Sigmoid colon (tissue), 7 donors: ENCODE results near the gene TYMP. TPM values are rescaled to one million over a fixed set of nuclear protein-coding genes. Genes with fewer than 3 reads are reported as not detected.

Source experiments
- DNase-seq: peaks from one replicate; pipeline ENCODE4 v3.0.0-alpha.2; 2019
- H3K27ac ChIP-seq, 4 donors: fragments of 200-600 bp; sonication (generic); one replicate each; pipeline ENCODE4 v1.5.1; 2016 to 2019; ENCODE audit warnings: mild to moderate bottlenecking in 1 of 4
- H3K27me3 ChIP-seq, 3 donors: fragments of 200-600 bp; sonication (generic); one replicate each; pipeline ENCODE4 v1.5.1; 2019; ENCODE audit warnings: mild to moderate bottlenecking in 1 of 3
- H3K36me3 ChIP-seq, 4 donors: fragments of 200-600 bp; sonication (generic); one replicate each; pipeline ENCODE4 v1.5.1; 2016 to 2019
- H3K4me1 ChIP-seq, 4 donors: fragments of 200-600 bp; sonication (generic); one replicate each; pipeline ENCODE4 v1.5.1; 2017 to 2019
- H3K4me3 ChIP-seq, 4 donors: fragments of 200-600 bp; sonication (generic); one replicate each; pipeline ENCODE4 v1.5.1; 2017 to 2019; ENCODE audit warnings: mild to moderate bottlenecking in 2 of 4, moderate library complexity in 1 of 4
- H3K9me3 ChIP-seq, 4 donors: fragments of 200-600 bp in 3 of 4; sonication (generic) in 3 of 4; one replicate each; pipeline versions ENCODE4 v1.5.1 to v1.6.1; 2013 to 2019
- EP300 ChIP-seq, 4 donors: sonication (generic); formaldehyde crosslinking; IDR thresholded peaks; one replicate each; pipeline ENCODE4 v1.6.1; 2017; ENCODE audit warnings: antibody characterized with exemption in 4 of 4
- POLR2A ChIP-seq, 2 donors: fragments of 450-650 bp; IDR thresholded peaks; one replicate each; pipeline ENCODE4 v1.6.1; 2016; ENCODE audit warnings: antibody characterized with exemption in 2 of 2, mild to moderate bottlenecking in 2 of 2, moderate library complexity in 2 of 2
- POLR2AphosphoS5 ChIP-seq, 4 donors: sonication (generic); formaldehyde crosslinking; IDR thresholded peaks; one replicate each; pipeline ENCODE4 v1.6.1; 2017; ENCODE audit warnings: antibody characterized with exemption in 4 of 4
- WGBS, 2 donors: extraction: QIAGEN DNeasy Blood & Tissue Kit; methylation state at CpG; one replicate each; pipeline ENCODE4 v1.1.7; 2013; 5-methylcytosine and 5-hydroxymethylcytosine counted together
- intact Hi-C: fragments of 100-400 bp; cut with DNase I; formaldehyde crosslinking; loops from one replicate; pipeline ENCODE4 v1.15.1; 2023
- polyA plus RNA-seq, 3 donors: library from polyadenylated mRNA; stranded (reverse); fragments of 200-250 nt; gene quantifications; one replicate each; pipeline ENCODE4 v1.2.3, GENCODE V29; 2013
- total RNA-seq, 4 donors: library from RNA; depleted of rRNA; stranded (reverse); fragments of >200 nt; gene quantifications; one replicate each; pipeline ENCODE4 v1.1.0, GENCODE V29; 2016
- TF ChIP-seq, protein P1 (sequence below), 4 experiments: fragments of 450-650 bp in 3 of 4; fragments of 200-600 bp in 1 of 4; IDR thresholded peaks; one replicate each; pipeline ENCODE4 v1.5.1; 2016 to 2019; ENCODE audit warnings: antibody characterized with exemption in 4 of 4, mild to moderate bottlenecking in 3 of 4, moderate library complexity in 2 of 4
- donor health status: healthy with polysubstance abuse.
- donor health status: Bipolar disorder and iron deficiency.
- donor health status: healthy.

Gene TYMP
- total and polyA plus RNA-seq, 7 donors: 17.4 to 169 (median 23.0) TPM

DNA sequence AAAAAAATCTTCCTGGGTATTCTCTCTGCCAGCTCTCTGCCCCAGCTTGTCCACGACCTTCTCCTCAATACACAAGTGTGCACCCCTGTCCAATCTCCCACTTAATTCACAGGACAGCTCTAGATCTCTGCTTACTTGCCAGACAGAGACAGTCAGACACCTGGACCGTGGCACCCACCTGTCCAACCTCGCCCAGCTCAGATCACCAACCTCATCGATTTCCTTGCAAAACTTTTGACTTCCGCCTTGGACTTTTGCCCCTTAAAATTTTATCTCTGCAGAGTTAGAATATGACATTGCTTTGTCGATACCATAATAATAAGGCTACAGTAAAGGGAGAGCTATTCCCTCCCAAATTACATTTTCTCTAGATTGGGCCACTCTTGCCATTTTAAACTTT lies 32.7 kb downstream of the TYMP start:
- intact Hi-C loops: no loop called here
- peaks cover 0 to 8% (median 0%) of the 10 kb centered on the region in 4 donors for H3K4me1 ChIP-seq
- H3K9me3 ChIP-seq: no peaks in the 10 kb centered on the region
- H3K4me3 ChIP-seq: no peak overlapping the region
- H3K27me3 ChIP-seq: no peaks in the 10 kb centered on the region
- DNase-seq: no peak
- no peaks in the 10 kb centered on the region for H3K36me3 ChIP-seq
- WGBS, 2 donors: 15 to 64% methylated on average over 6 of the region's 6 CpGs
- TF ChIP-seq POLR2AphosphoS5 (IDR thresholded peaks at IDR 0.05): no peak
- no peak for TF ChIP-seq EP300 (IDR thresholded peaks at IDR 0.05)
- TF ChIP-seq POLR2A (IDR thresholded peaks at IDR 0.05): no peak
- TF ChIP-seq, protein P1, sequence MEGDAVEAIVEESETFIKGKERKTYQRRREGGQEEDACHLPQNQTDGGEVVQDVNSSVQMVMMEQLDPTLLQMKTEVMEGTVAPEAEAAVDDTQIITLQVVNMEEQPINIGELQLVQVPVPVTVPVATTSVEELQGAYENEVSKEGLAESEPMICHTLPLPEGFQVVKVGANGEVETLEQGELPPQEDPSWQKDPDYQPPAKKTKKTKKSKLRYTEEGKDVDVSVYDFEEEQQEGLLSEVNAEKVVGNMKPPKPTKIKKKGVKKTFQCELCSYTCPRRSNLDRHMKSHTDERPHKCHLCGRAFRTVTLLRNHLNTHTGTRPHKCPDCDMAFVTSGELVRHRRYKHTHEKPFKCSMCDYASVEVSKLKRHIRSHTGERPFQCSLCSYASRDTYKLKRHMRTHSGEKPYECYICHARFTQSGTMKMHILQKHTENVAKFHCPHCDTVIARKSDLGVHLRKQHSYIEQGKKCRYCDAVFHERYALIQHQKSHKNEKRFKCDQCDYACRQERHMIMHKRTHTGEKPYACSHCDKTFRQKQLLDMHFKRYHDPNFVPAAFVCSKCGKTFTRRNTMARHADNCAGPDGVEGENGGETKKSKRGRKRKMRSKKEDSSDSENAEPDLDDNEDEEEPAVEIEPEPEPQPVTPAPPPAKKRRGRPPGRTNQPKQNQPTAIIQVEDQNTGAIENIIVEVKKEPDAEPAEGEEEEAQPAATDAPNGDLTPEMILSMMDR (IDR thresholded peaks at IDR 0.05): no peak
- H3K27ac ChIP-seq: no peak overlapping the region

DNA sequence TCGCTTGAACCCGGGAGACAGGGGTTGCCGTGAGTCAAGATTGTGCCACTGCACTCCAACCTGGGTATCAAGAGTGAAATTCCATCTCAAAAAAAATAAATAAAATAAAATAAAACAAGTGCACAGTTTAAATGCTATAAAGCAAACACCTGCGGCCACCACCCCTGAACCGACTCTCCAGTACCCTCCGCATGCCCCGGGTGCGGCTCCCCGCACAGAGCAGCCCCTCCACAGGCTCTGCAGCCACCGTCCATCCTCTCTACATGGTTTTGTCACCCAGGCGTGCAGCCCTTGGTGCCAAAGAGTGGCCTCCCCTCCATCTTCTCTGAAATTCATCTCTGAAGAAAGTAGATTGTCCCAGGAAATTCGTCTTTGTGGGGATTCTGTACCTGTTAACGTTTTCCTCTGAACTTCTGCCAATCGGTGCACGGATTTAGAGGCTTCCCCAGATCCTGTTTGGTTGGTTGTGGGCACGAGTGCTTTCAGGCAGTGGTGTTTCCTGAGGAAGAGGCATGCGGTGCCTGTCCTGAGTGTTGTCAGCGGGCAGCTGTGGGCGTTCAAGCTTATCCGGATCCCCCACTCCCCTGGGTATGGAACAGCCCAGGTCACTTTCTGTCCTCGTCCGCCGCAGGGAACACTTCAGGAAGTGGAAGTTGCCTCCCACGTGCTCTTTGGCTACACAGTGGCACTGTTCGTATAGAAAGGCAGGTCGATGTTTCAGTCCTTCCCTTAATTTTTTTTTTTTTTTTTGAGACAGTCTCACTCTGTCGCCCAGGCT lies 39.1 kb downstream of the TYMP start:
- Histone ChIP-seq H3K36me3 (no peaks in the 10 kb centered on the region), H3K27ac (no peak overlapping the region), H3K4me3 (no peak overlapping the region), H3K4me1 (no peaks in the 10 kb centered on the region), H3K9me3 (no peaks in the 10 kb centered on the region), H3K27me3 (peaks cover 0 to 16% (median 3%) of the 10 kb centered on the region in 3 donors)
- no peak for TF ChIP-seq EP300 (IDR thresholded peaks at IDR 0.05)
- TF ChIP-seq, protein P1 (IDR thresholded peaks at IDR 0.05): no peak
- TF ChIP-seq POLR2AphosphoS5 (IDR thresholded peaks at IDR 0.05): no peak
- no peak for TF ChIP-seq POLR2A (IDR thresholded peaks at IDR 0.05)
- intact Hi-C loops: no loop called here
- no peak for DNase-seq
- WGBS, 2 donors: 55 to 59% methylated on average over 27 of the region's 27 CpGs

DNA sequence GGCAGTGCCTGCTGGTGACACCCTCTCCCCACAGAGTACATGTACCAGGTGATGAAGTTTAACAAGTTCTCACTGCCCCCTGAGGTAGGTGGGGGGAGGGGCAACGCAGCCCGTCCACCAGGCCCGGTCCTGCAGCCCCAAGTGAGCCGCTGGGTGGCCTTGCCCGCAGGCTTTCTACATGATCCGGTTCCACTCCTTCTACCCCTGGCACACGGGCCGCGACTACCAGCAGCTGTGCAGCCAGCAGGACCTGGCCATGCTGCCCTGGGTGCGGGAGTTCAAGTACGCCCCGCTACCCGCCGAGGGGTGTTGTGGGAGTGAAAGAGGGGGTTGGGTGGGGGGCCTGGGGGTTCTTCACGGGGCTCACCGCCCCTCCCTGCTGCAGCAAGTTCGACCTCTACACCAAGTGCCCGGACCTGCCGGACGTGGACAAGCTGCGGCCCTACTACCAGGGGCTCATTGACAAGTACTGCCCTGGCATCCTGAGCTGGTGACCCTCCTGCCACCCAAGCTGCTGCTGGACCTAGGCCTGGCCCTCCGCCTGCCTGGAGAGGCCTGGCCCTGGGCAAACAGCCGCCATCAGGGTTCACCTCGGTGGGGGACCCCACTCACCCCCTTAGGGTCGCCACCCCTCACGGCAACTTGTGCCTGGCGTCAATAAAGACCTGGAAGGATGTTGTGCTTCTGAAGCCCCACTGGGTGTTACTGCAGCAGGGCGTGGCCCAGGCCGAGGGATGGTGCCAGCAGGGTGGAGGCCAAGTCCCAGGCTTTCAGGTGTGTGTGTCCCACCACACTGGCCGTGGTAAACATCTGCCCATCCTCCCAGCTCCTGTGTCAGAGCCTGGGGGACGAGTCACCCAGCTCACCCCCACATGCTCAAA lies 40.2 kb downstream of the TYMP start:
- no peaks in the 10 kb centered on the region for H3K36me3 ChIP-seq
- H3K27ac ChIP-seq: no peak overlapping the region
- intact Hi-C loops: no loop called here
- DNase-seq: no peak
- no peaks in the 10 kb centered on the region for H3K4me1 ChIP-seq
- WGBS, 2 donors: 78 to 84% methylated on average over 31 of the region's 31 CpGs
- H3K27me3 ChIP-seq: peaks cover 2 to 24% (median 3%) of the 10 kb centered on the region in 3 donors
- no peaks in the 10 kb centered on the region for H3K9me3 ChIP-seq
- H3K4me3 ChIP-seq: no peak overlapping the region
- TF ChIP-seq, protein P1 (IDR thresholded peaks at IDR 0.05): no peak
- TF ChIP-seq POLR2AphosphoS5 (IDR thresholded peaks at IDR 0.05) (no peak), POLR2A (IDR thresholded peaks at IDR 0.05) (no peak), EP300 (IDR thresholded peaks at IDR 0.05) (no peak)

DNA sequence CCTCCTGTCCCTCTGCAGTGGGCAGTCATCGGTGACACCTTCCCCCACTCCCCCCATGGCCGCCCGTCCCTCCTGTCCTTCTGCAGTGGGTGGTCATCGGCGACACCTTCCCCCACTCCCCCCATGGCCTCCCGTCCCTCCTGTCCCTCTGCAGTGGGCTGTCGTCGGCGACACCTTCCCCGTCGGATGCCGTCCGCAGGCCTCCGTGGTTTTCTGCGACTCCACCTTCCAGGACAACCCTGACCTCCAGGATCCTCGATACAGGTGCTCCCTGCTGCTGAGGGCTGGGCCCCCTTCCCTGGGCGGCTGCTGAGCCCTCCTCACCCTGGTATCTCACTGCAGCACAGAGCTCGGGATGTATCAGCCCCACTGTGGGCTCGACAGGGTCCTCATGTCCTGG lies 40.9 kb downstream of the TYMP start:
- Histone ChIP-seq H3K4me1 (no peaks in the 10 kb centered on the region), H3K9me3 (no peaks in the 10 kb centered on the region), H3K27me3 (peaks cover 3 to 32% (median 9%) of the 10 kb centered on the region in 3 donors), H3K4me3 (no peak overlapping the region), H3K36me3 (no peaks in the 10 kb centered on the region), H3K27ac (no peak overlapping the region)
- intact Hi-C loops: no loop called here
- WGBS, 2 donors: 84 to 90% methylated on average over 19 of the region's 19 CpGs
- TF ChIP-seq POLR2A (IDR thresholded peaks at IDR 0.05) (no peak), EP300 (IDR thresholded peaks at IDR 0.05) (no peak), POLR2AphosphoS5 (IDR thresholded peaks at IDR 0.05) (no peak)
- TF ChIP-seq, protein P1 (IDR thresholded peaks at IDR 0.05): no peak
- DNase-seq: no peak
